GM12873 (cell line): ENCODE results near the gene INTS7.

Experiments
- CTCF ChIP-seq: IDR thresholded peaks from 2 replicates; pipeline ENCODE4 v1.5.1; 2012; ENCODE audit warnings: low read depth, mild to moderate bottlenecking, moderate library complexity, low read length, control low read depth; ENCODE audit not compliant: insufficient read depth; ENCODE audit errors: missing control alignments

Gene INTS7

DNA sequence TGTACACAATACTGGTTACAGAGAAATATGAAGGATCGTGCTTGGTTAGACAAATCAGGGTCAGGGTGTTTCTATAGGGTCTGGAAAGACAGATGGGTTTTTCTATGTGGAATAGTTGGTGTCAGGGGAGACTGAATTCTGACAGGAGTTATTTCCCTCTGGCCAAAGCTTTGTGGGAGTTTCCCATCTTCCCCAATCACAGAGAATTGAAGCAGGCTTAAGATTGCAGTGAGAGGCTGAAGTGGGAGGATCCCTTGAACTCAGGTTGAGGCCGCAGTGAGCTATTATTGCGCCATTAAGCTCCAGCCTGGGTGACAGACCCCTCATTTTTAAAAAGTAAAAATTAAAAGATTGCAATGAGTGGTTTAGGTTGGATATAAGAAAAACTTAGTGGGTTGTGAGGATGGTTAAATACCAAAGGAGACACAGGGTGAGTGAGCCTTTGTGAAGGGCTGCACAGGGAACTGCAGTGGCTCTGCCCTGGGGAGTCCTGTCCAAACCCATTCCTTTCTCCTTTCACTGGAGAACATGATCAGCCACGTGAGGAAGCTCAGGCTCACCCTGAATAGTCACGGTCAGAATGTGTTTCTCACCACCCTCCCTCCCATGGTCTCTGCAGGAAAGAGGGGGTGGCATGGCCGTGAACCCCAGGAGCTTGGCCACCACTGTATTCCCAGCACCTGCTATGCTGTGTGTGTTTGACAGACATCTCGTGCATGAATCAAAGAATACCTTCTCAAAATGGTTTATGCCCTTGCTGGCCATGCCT, 101.2 kb downstream of the INTS7 start:
- no peak for TF ChIP-seq CTCF

DNA sequence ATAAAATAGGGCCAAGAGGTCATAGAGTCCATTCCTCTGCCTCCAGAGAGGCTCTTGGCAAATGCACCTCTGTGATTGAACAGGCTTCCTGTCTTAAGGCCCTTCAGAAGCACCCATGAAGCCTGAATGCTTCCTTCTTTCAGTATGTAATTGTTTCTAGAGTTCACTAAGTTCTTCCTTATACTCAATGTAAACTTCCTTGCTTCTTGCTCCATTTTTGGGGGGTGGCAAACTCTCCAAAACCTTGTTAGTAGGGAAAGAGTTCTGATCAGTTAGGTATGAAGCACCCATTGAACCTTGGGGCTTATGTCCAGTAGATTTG, 102.5 kb downstream of the INTS7 start:
- no peak for TF ChIP-seq CTCF

- no peak for TF ChIP-seq CTCF
Measured at GRCh38 chr1:211932231-211932932, 103.0 kb downstream of the INTS7 start.

DNA sequence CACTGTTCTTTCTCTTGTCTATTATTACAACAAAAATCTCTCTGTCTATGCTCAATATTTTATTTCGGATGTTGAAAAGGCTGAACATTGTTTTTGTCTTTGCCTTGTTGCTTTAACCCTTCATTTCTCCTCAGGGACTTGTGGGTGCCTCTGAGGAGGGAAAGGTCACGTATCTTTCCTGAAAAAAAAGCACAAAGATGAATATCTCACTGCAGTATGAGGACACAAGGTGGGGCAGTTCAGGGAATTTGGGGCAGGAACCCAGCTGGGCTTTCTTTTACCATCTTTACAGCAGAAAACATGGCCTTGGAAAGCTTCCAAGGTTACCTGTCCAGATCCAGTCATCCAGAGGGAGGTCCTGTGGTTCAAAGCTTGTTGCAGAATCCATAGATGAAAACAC, 105.7 kb downstream of the INTS7 start:
- TF ChIP-seq CTCF, result no peak

DNA sequence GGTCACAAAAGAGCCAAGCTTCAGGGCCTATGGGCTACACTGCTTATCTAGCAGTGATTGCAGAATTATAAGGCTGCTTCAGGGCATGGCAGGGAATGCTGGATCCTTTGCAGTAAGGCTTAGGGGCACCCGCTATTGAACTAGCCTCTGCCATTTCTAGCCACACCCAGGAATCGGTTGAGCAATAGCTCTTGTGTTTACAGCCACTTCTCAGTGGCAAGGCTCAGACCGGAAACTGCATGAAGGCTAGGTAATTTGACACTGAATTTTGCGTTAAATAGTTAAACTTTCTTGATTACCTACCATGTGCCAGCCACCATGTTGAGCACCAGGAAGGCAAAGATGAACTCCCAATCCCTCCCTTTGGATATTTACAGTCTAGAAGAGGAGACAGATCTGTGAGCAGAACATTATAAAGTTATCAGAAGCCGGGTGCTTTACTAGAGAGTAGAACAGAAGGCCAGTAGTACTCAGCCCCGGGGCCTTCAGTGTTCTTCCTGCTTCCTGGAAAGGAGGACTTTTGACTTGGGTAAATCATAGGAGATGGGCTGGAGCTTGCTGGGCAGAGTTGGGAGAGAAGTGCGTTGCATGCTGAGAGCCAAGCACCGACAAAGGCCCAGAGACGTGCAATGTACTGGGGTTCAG, 106.2 kb downstream of the INTS7 start:
- no peak for TF ChIP-seq CTCF

- TF ChIP-seq CTCF, result no peak
Measured at GRCh38 chr1:211928290-211928801, 107.0 kb downstream of the INTS7 start.

GRCh38 chr1:211925016-211925415, 110.3 kb downstream of the INTS7 start:
- no peak for TF ChIP-seq CTCF
